Stimulated activated CD4-positive, alpha-beta T cell treated with anti-CD3 and anti-CD28 coated beads, TNF-alpha, amount 100 ng/mL, for 24 hours (primary cell): ENCODE measurements around the gene TMEM128.
"Not testable (repeated sequence)": the region's sequence is repeated elsewhere in the genome, so short reads cannot be mapped to it uniquely, and the experiment has no call there.

ENCODE experiments used
- DNase-seq, 3 experiments: peaks; one replicate each; pipeline ENCODE4 v3.0.0-alpha.2; 2020; ENCODE audit warnings: low read depth in 3 of 3

The TMEM128 gene

GRCh38 chr4:4248029-4248884 lies at the start of gene TMEM128:
TMEM128 (minus strand) TSS chr4:4248223; CDS start chr4:4248202, 21 bp downstream.
- DNase-seq = peak; percentile 88 to 89 (median 88)

- DNase-seq = no peak
These were observed 48.3 kb upstream of the TMEM128 start for GRCh38 chr4:4296283-4296846.

GRCh38 chr4:4293279-4293678 lies 45.3 kb upstream of the TMEM128 start:
- no peak for DNase-seq

- peak; percentile 94 for DNase-seq
These were observed 42.2 kb upstream of the TMEM128 start, which contains the start of the genes LYAR and ZBTB49 for GRCh38 chr4:4289941-4290850. LYAR (minus strand) TSS chr4:4290154; CDS start chr4:4283742, 6,412 bp downstream. ZBTB49 (plus strand) TSS chr4:4290251; CDS start chr4:4299946, 9,695 bp downstream.

- DNase-seq = no peak
These were observed 41.5 kb upstream of the TMEM128 start for GRCh38 chr4:4289597-4289940.

- DNase-seq = no peak
These were observed 41.0 kb upstream of the TMEM128 start for GRCh38 chr4:4289055-4289454.

GRCh38 chr4:4288098-4288497 lies 40.1 kb upstream of the TMEM128 start:
- DNase-seq = no peak

GRCh38 chr4:4284827-4285618 lies 37.0 kb upstream of the TMEM128 start:
- DNase-seq = no peak

- DNase-seq = no peak
These were observed 33.8 kb upstream of the TMEM128 start for GRCh38 chr4:4281787-4282186.

- DNase-seq = no peak
These were observed 29.5 kb upstream of the TMEM128 start for GRCh38 chr4:4277531-4277930.

- DNase-seq = no peak
These were observed 26.2 kb upstream of the TMEM128 start for GRCh38 chr4:4274226-4274625.

- DNase-seq = no peak
These were observed 23.9 kb upstream of the TMEM128 start for GRCh38 chr4:4271912-4272311.

- DNase-seq = no peak
These were observed 22.5 kb upstream of the TMEM128 start for GRCh38 chr4:4270529-4270928.

GRCh38 chr4:4269856-4270255 lies 21.8 kb upstream of the TMEM128 start:
- DNase-seq = no peak

- DNase-seq = no peak
These were observed 21.3 kb upstream of the TMEM128 start for GRCh38 chr4:4269331-4269731.

GRCh38 chr4:4268776-4269175 lies 20.8 kb upstream of the TMEM128 start:
- DNase-seq = no peak

GRCh38 chr4:4267981-4268380 lies 20.0 kb upstream of the TMEM128 start:
- no peak for DNase-seq

- DNase-seq = no peak
These were observed 12.2 kb upstream of the TMEM128 start for GRCh38 chr4:4260185-4260751.

- no peak for DNase-seq
These were observed 11.6 kb upstream of the TMEM128 start for GRCh38 chr4:4259484-4260100.

- DNase-seq = not testable (repeated sequence)
These were observed 9.7 kb upstream of the TMEM128 start for GRCh38 chr4:4257705-4258104.

GRCh38 chr4:4256799-4257198 lies 8.8 kb upstream of the TMEM128 start:
- DNase-seq = no peak
